HepG2 (cell line): ENCODE results near the gene TSR1. TPM values are rescaled to one million over a fixed set of nuclear protein-coding genes. Genes with fewer than 3 reads are reported as not detected.

Experiments
- CEBPG ChIP-seq: IDR thresholded peaks from 2 replicates; pipeline ENCODE4 v1.6.1; 2016
- KLF15 ChIP-seq: sonication (generic); formaldehyde crosslinking; IDR thresholded peaks from 2 replicates; pipeline ENCODE4 v1.8.1; 2023; ENCODE audit warnings: borderline replicate concordance, mild to moderate bottlenecking, inconsistent platforms, missing genetic modification reagents, mixed read lengths
- ONECUT2 ChIP-seq: sonication (generic); formaldehyde crosslinking; IDR thresholded peaks from 2 replicates; pipeline ENCODE4 v1.4.0; 2020; ENCODE audit warnings: missing genetic modification reagents
- ZFP1 ChIP-seq: IDR thresholded peaks from 2 replicates; pipeline ENCODE4 v1.6.1; 2016
- ZNF383 ChIP-seq: sonication (generic); formaldehyde crosslinking; IDR thresholded peaks from 2 replicates; pipeline ENCODE4 v1.4.0; 2020; ENCODE audit warnings: missing genetic modification reagents, mild to moderate bottlenecking, borderline replicate concordance
- polyA plus RNA-seq, 8 experiments: library from polyadenylated mRNA; depleted of rRNA in 3 of 8; stranded (reverse) in 7 of 8; unstranded in 1 of 8; fragments of >200 nt; fragmentation: Illumina TruSeq in 4 of 8; extraction: Trizol in 4 of 8; gene quantifications; 2 replicates each; pipeline versions ENCODE4 v1.2.1 to v1.2.3, GENCODE V29; 2011 to 2016; ENCODE audit warnings: low read depth in 4 of 8, missing spikeins in 1 of 8, mixed read lengths in 1 of 8; ENCODE audit not compliant: insufficient read depth in 1 of 8
- total RNA-seq, 5 experiments: library from RNA; depleted of rRNA; stranded (reverse); fragments of >200 nt; fragmentation: Illumina TruSeq; extraction: Trizol; gene quantifications; 2 replicates each; pipeline ENCODE4 v1.2.3, GENCODE V29; 2016; ENCODE audit warnings: low read depth in 1 of 5
- TF ChIP-seq, protein P1 (sequence below): sonication (generic); formaldehyde crosslinking; IDR thresholded peaks from 2 replicates; pipeline ENCODE4 v1.4.0; 2020; ENCODE audit warnings: low read depth, missing genetic modification reagents
- TF ChIP-seq, protein P2 (sequence below): sonication (generic); formaldehyde crosslinking; IDR thresholded peaks from 2 replicates; pipeline ENCODE4; 2020; ENCODE audit warnings: missing genetic modification reagents, mild to moderate bottlenecking, borderline replicate concordance
- TF ChIP-seq, protein P3 (sequence below): sonication (generic); formaldehyde crosslinking; IDR thresholded peaks from 2 replicates; pipeline ENCODE4 v1.9.0; 2021; ENCODE audit warnings: missing genetic modification reagents, borderline replicate concordance
- TF ChIP-seq, protein P4 (sequence below): sonication (generic); formaldehyde crosslinking; IDR thresholded peaks from 2 replicates; pipeline ENCODE4 v1.4.0; 2020; ENCODE audit warnings: low read depth, mild to moderate bottlenecking, missing genetic modification reagents
- TF ChIP-seq, protein P5 (sequence below): IDR thresholded peaks from 2 replicates; pipeline ENCODE4 v1.6.1; 2012; ENCODE audit warnings: low read depth, low read length, improper control_type of control experiment
- TF ChIP-seq, protein P6 (sequence below): sonication (generic); formaldehyde crosslinking; IDR thresholded peaks from 2 replicates; pipeline ENCODE4 v1.5.0; 2020; ENCODE audit warnings: mild to moderate bottlenecking, missing genetic modification reagents

Gene TSR1
- total and polyA plus RNA-seq, 2 of the 13 experiments (the other 11 are each of a cell fraction or from before 2014, with no cell fraction given) = 7.1 to 65.8 TPM

DNA sequence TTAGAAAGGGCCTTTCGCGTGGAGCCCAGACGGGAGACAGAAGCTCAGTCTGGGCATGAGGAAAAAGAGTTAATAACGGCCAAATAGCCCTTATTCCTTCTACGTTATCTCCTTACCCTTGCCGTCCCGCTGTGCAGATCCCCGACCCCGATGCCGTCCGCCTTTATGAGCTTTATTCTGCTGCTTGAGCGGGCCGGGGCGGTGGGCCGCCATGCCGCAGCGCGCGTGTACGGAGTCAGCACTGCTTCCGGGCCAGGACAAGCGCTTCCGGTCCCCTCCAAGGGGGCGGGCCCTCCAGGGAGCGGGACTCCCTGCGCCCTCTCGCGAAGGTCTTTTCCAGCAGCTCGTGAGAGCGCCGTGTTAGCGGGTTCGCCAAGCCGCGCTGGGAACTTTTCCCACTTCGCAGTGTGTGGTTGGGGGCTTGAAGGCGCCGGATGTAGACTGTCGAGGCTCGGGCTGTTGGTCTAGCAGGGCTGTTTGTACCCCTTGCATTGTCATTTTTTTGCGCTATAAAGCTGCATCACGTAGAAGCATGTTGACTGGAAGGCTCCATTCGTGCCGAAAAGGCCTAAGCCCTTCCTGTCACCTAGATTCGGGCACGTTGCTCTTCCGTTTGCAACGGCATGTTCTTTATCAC is at the start of gene TSR1 (continued):
- TF ChIP-seq, protein P1, sequence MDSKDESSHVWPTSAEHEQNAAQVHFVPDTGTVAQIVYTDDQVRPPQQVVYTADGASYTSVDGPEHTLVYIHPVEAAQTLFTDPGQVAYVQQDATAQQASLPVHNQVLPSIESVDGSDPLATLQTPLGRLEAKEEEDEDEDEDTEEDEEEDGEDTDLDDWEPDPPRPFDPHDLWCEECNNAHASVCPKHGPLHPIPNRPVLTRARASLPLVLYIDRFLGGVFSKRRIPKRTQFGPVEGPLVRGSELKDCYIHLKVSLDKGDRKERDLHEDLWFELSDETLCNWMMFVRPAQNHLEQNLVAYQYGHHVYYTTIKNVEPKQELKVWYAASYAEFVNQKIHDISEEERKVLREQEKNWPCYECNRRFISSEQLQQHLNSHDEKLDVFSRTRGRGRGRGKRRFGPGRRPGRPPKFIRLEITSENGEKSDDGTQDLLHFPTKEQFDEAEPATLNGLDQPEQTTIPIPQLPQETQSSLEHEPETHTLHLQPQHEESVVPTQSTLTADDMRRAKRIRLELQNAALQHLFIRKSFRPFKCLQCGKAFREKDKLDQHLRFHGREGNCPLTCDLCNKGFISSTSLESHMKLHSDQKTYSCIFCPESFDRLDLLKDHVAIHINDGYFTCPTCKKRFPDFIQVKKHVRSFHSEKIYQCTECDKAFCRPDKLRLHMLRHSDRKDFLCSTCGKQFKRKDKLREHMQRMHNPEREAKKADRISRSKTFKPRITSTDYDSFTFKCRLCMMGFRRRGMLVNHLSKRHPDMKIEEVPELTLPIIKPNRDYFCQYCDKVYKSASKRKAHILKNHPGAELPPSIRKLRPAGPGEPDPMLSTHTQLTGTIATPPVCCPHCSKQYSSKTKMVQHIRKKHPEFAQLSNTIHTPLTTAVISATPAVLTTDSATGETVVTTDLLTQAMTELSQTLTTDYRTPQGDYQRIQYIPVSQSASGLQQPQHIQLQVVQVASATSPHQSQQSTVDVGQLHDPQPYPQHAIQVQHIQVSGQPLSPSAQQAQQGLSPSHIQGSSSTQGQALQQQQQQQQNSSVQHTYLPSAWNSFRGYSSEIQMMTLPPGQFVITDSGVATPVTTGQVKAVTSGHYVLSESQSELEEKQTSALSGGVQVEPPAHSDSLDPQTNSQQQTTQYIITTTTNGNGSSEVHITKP (CRISPR knock-in tag) = peak; percentile 41; the same call in 1 of the 2 replicates
- TF ChIP-seq, protein P2, sequence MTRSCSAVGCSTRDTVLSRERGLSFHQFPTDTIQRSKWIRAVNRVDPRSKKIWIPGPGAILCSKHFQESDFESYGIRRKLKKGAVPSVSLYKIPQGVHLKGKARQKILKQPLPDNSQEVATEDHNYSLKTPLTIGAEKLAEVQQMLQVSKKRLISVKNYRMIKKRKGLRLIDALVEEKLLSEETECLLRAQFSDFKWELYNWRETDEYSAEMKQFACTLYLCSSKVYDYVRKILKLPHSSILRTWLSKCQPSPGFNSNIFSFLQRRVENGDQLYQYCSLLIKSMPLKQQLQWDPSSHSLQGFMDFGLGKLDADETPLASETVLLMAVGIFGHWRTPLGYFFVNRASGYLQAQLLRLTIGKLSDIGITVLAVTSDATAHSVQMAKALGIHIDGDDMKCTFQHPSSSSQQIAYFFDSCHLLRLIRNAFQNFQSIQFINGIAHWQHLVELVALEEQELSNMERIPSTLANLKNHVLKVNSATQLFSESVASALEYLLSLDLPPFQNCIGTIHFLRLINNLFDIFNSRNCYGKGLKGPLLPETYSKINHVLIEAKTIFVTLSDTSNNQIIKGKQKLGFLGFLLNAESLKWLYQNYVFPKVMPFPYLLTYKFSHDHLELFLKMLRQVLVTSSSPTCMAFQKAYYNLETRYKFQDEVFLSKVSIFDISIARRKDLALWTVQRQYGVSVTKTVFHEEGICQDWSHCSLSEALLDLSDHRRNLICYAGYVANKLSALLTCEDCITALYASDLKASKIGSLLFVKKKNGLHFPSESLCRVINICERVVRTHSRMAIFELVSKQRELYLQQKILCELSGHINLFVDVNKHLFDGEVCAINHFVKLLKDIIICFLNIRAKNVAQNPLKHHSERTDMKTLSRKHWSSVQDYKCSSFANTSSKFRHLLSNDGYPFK (CRISPR knock-in tag) = peak; percentile 93; the same call in 1 of the 2 replicates
- TF ChIP-seq KLF15 (CRISPR knock-in tag) (peak; percentile 81), ONECUT2 (CRISPR knock-in tag) (no peak), ZFP1 (no peak; the same call in none of the 2 replicates), CEBPG (CRISPR knock-in tag) (no peak), ZNF383 (CRISPR knock-in tag) (no peak)
- TF ChIP-seq, protein P3, sequence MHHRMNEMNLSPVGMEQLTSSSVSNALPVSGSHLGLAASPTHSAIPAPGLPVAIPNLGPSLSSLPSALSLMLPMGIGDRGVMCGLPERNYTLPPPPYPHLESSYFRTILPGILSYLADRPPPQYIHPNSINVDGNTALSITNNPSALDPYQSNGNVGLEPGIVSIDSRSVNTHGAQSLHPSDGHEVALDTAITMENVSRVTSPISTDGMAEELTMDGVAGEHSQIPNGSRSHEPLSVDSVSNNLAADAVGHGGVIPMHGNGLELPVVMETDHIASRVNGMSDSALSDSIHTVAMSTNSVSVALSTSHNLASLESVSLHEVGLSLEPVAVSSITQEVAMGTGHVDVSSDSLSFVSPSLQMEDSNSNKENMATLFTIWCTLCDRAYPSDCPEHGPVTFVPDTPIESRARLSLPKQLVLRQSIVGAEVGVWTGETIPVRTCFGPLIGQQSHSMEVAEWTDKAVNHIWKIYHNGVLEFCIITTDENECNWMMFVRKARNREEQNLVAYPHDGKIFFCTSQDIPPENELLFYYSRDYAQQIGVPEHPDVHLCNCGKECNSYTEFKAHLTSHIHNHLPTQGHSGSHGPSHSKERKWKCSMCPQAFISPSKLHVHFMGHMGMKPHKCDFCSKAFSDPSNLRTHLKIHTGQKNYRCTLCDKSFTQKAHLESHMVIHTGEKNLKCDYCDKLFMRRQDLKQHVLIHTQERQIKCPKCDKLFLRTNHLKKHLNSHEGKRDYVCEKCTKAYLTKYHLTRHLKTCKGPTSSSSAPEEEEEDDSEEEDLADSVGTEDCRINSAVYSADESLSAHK (CRISPR knock-in tag) = 0 out of 2 replicates have a peak, but pooled peaks have one; percentile 19
- TF ChIP-seq, protein P4, sequence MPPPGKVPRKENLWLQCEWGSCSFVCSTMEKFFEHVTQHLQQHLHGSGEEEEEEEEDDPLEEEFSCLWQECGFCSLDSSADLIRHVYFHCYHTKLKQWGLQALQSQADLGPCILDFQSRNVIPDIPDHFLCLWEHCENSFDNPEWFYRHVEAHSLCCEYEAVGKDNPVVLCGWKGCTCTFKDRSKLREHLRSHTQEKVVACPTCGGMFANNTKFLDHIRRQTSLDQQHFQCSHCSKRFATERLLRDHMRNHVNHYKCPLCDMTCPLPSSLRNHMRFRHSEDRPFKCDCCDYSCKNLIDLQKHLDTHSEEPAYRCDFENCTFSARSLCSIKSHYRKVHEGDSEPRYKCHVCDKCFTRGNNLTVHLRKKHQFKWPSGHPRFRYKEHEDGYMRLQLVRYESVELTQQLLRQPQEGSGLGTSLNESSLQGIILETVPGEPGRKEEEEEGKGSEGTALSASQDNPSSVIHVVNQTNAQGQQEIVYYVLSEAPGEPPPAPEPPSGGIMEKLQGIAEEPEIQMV (CRISPR knock-in tag) = no peak; the same call in 1 of the 2 replicates
- TF ChIP-seq, protein P5, sequence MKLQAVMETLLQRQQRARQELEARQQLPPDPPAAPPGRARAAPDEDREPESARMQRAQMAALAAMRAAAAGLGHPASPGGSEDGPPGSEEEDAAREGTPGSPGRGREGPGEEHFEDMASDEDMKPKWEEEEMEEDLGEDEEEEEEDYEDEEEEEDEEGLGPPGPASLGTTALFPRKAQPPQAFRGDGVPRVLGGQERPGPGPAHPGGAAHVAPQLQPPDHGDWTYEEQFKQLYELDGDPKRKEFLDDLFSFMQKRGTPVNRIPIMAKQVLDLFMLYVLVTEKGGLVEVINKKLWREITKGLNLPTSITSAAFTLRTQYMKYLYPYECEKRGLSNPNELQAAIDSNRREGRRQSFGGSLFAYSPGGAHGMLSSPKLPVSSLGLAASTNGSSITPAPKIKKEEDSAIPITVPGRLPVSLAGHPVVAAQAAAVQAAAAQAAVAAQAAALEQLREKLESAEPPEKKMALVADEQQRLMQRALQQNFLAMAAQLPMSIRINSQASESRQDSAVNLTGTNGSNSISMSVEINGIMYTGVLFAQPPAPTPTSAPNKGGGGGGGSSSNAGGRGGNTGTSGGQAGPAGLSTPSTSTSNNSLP = no peak
- TF ChIP-seq, protein P6, sequence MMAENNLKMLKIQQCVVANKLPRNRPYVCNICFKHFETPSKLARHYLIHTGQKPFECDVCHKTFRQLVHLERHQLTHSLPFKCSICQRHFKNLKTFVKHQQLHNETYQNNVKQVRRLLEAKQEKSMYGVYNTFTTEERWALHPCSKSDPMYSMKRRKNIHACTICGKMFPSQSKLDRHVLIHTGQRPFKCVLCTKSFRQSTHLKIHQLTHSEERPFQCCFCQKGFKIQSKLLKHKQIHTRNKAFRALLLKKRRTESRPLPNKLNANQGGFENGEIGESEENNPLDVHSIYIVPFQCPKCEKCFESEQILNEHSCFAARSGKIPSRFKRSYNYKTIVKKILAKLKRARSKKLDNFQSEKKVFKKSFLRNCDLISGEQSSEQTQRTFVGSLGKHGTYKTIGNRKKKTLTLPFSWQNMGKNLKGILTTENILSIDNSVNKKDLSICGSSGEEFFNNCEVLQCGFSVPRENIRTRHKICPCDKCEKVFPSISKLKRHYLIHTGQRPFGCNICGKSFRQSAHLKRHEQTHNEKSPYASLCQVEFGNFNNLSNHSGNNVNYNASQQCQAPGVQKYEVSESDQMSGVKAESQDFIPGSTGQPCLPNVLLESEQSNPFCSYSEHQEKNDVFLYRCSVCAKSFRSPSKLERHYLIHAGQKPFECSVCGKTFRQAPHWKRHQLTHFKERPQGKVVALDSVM (CRISPR knock-in tag) = 0 out of 2 replicates have a peak, but pooled peaks have one; percentile 33
